ENCODE measurements around the gene FOXF1. TPM values are rescaled to one million over a fixed set of nuclear protein-coding genes. Genes with fewer than 3 reads are reported as not detected.

The FOXF1 gene
- polyA plus RNA-seq, 3 donors: not detected

DNA sequence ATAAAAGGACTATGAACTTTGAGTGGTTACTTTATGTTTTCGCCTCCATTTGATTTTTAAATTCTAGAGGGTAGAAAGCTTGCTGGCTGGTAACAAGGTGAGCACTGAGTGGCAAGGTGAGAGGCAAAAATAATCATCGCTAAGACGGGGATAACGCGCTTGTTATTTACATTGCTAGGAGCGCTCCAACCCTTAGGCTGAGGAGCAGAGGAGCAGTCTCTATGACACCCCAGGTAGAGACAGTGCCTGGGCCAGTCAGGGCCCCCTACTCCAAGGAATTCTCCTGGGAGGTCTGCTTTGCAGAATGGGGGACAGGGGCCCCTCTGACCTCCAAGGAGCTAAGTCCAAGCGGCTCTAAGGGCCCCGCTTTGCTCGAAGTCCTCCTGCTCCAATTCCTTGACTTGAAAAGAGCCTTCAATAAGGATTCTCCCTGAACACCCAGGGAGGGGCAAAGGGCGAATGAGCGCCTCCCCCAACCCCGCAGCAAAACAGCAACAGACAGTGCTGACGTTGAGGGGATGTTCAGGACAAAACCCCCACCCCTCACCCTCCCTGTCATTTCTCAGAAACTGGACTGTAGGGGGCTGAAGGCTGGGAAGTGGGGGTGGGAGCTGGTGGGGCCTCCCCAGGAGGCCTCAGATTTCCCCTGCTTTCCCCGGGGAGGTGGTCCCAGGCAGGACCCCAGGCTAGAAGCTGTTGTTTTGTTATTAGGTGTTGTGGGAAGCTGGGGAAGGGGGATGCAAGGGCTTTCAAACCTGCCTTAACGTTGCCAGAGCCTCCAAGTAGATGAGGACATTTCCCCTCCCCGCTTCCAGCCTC, 10.2 kb upstream of the FOXF1 start:
- H4K20me1 ChIP-seq (ENCODE audit: insufficient read depth, low read length): no peaks in the 10 kb centered on the region
- peaks cover 0 to 57% of the 10 kb centered on the region in 2 donors for H3K9me3 ChIP-seq (replicated peaks in 1 of 2; ENCODE audit: control insufficient read depth in 1 of 2, insufficient read depth in 1 of 2, low read length in 2 of 2)
- peak overlapping the region in 1 of 2 donors; percentile 81 for H3K4me3 Mint-ChIP-seq
- H3K79me2 ChIP-seq (ENCODE audit: insufficient read depth, low read length): no peaks in the 10 kb centered on the region
- peaks cover 1% of the 10 kb centered on the region for H3K4me1 Mint-ChIP-seq
- no peaks in the 10 kb centered on the region for H3K36me3 ChIP-seq (replicated peaks in 1 of 2; ENCODE audit: control insufficient read depth in 1 of 2, insufficient read depth in 2 of 2, low read length in 2 of 2)
- H3K27me3 Mint-ChIP-seq (ENCODE audit: low read depth in 3 of 3): peaks cover 93 to 100% (median 97%) of the 10 kb centered on the region in 3 donors
- H3K36me3 Mint-ChIP-seq: peaks cover 0 to 1% of the 10 kb centered on the region in 2 donors
- no peak for TF ChIP-seq CTCF (IDR thresholded peaks at IDR 0.05)
- no peak overlapping the region for H2AFZ ChIP-seq (ENCODE audit: insufficient read depth, low read depth, low read length, poor library complexity, severe bottlenecking)
- no peak overlapping the region for H3K27ac Mint-ChIP-seq
- no peak for DNase-seq
- intact Hi-C loops (cut with micrococcal nuclease): no loop called here
- H3K27me3 ChIP-seq (ENCODE audit: control insufficient read depth in 2 of 2, insufficient read depth in 2 of 2, low read length in 2 of 2): peaks cover 87 to 96% of the 10 kb centered on the region in 2 donors
- no peak overlapping the region for H3K27ac ChIP-seq (ENCODE audit: low read depth in 1 of 2, low read length in 2 of 2)
- no peak overlapping the region for H3K4me2 ChIP-seq (replicated peaks; ENCODE audit: extremely low read depth, low read length, poor library complexity, severe bottlenecking)
- no peak overlapping the region for H3K4me3 ChIP-seq (replicated peaks in 1 of 3; ENCODE audit: low read depth in 2 of 3, low read length in 3 of 3)
- no peak overlapping the region for H3K9ac ChIP-seq (ENCODE audit: insufficient read depth, low read length, poor library complexity, severe bottlenecking)
- H3K4me1 ChIP-seq (ENCODE audit: control insufficient read depth in 1 of 2, insufficient read depth in 2 of 2, low read length in 2 of 2): no peaks in the 10 kb centered on the region
- H3K9me3 Mint-ChIP-seq: peaks cover 0 to 24% (median 5%) of the 10 kb centered on the region in 7 donors
- WGBS (ENCODE audit: insufficient coverage): 18% methylated on average over 10 of the region's 16 CpGs

GRCh38 chr16:86500708-86501510, 9.4 kb upstream of the FOXF1 start:
- no peak overlapping the region for H3K27ac Mint-ChIP-seq
- peaks cover 91 to 99% (median 94%) of the 10 kb centered on the region in 3 donors for H3K27me3 Mint-ChIP-seq (ENCODE audit: low read depth in 3 of 3)
- no peaks in the 10 kb centered on the region for H4K20me1 ChIP-seq (ENCODE audit: insufficient read depth, low read length)
- H3K9me3 ChIP-seq (replicated peaks in 1 of 2; ENCODE audit: control insufficient read depth in 1 of 2, insufficient read depth in 1 of 2, low read length in 2 of 2): peaks cover 0 to 52% of the 10 kb centered on the region in 2 donors
- no peak for DNase-seq
- H3K27me3 ChIP-seq (ENCODE audit: control insufficient read depth in 2 of 2, insufficient read depth in 2 of 2, low read length in 2 of 2): peaks cover 84 to 95% of the 10 kb centered on the region in 2 donors
- intact Hi-C loops (cut with micrococcal nuclease): no loop called here
- no peak overlapping the region for H3K4me3 ChIP-seq (replicated peaks in 1 of 3; ENCODE audit: low read depth in 2 of 3, low read length in 3 of 3)
- H3K4me1 Mint-ChIP-seq: peaks cover 7% of the 10 kb centered on the region
- H3K36me3 ChIP-seq (replicated peaks in 1 of 2; ENCODE audit: control insufficient read depth in 1 of 2, insufficient read depth in 2 of 2, low read length in 2 of 2): no peaks in the 10 kb centered on the region
- H3K4me3 Mint-ChIP-seq: peak overlapping the region in 1 of 2 donors; percentile 71
- H3K4me1 ChIP-seq (ENCODE audit: control insufficient read depth in 1 of 2, insufficient read depth in 2 of 2, low read length in 2 of 2): no peaks in the 10 kb centered on the region
- no peak overlapping the region for H3K4me2 ChIP-seq (replicated peaks; ENCODE audit: extremely low read depth, low read length, poor library complexity, severe bottlenecking)
- no peaks in the 10 kb centered on the region for H3K79me2 ChIP-seq (ENCODE audit: insufficient read depth, low read length)
- H3K9me3 Mint-ChIP-seq: peaks cover 0 to 24% (median 4%) of the 10 kb centered on the region in 7 donors
- peaks cover 0 to 3% of the 10 kb centered on the region in 2 donors for H3K36me3 Mint-ChIP-seq
- WGBS (ENCODE audit: insufficient coverage): 15% methylated on average over 12 of the region's 13 CpGs
- no peak overlapping the region for H2AFZ ChIP-seq (ENCODE audit: insufficient read depth, low read depth, low read length, poor library complexity, severe bottlenecking)
- no peak overlapping the region for H3K9ac ChIP-seq (ENCODE audit: insufficient read depth, low read length, poor library complexity, severe bottlenecking)
- H3K27ac ChIP-seq (ENCODE audit: low read depth in 1 of 2, low read length in 2 of 2): no peak overlapping the region
- no peak for TF ChIP-seq CTCF (IDR thresholded peaks at IDR 0.05)
